ENCODE results near the gene DCANP1.

The DCANP1 gene

DNA sequence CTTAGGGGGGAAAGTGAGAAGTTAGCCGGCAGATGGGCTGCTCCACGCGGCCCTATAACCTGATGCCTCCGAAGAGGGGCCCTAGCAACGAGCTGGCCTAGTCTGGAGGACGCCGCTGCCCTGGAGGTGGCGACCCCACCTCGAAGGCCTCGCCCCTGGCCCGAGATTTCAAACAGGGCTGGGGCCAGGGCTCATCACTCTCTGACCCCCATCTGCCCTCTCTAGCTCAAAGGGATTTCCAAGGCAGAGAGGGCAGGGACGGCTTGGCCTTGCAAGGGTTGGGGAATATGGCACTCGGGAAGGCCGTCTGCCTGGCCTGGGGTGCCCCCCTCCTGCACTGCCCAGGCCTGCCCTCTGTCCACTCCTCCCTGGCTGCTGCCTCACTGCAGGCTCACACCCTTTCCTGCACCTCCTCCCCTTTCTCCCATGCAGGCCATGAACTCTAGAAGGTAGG, 30.5 kb upstream of the DCANP1 start:
- no peaks in the 10 kb centered on the region for H3K4me1 ChIP-seq (ENCODE audit: low read length)
- H2AFZ ChIP-seq (ENCODE audit: low read depth, low read length) = no peak overlapping the region
- no peak overlapping the region for H3K4me2 ChIP-seq (ENCODE audit: low read length)
- H3K27me3 ChIP-seq (ENCODE audit: low read depth, low read length) = no peaks in the 10 kb centered on the region
- H4K20me1 ChIP-seq (ENCODE audit: insufficient read depth, low read length) = no peaks in the 10 kb centered on the region
- H3K79me2 ChIP-seq (ENCODE audit: low read length) = no peaks in the 10 kb centered on the region
- no peak overlapping the region for H3K9ac ChIP-seq (ENCODE audit: low read length)
- no peak overlapping the region for H3K27ac ChIP-seq (ENCODE audit: low read length)
- H3K9me3 ChIP-seq (ENCODE audit: insufficient read depth, low read length) = no peaks in the 10 kb centered on the region
- no peak for TF ChIP-seq EZH2phosphoT487 (IDR thresholded peaks at IDR 0.05; ENCODE audit: low read depth)
- TF ChIP-seq, protein P1, sequence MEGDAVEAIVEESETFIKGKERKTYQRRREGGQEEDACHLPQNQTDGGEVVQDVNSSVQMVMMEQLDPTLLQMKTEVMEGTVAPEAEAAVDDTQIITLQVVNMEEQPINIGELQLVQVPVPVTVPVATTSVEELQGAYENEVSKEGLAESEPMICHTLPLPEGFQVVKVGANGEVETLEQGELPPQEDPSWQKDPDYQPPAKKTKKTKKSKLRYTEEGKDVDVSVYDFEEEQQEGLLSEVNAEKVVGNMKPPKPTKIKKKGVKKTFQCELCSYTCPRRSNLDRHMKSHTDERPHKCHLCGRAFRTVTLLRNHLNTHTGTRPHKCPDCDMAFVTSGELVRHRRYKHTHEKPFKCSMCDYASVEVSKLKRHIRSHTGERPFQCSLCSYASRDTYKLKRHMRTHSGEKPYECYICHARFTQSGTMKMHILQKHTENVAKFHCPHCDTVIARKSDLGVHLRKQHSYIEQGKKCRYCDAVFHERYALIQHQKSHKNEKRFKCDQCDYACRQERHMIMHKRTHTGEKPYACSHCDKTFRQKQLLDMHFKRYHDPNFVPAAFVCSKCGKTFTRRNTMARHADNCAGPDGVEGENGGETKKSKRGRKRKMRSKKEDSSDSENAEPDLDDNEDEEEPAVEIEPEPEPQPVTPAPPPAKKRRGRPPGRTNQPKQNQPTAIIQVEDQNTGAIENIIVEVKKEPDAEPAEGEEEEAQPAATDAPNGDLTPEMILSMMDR (IDR thresholded peaks at IDR 0.05; ENCODE audit: low read depth, low read length) = no peak
- H3K36me3 ChIP-seq (replicated peaks; ENCODE audit: low read depth, low read length) = no peaks in the 10 kb centered on the region
- H3K4me3 ChIP-seq (ENCODE audit: low read length) = no peak overlapping the region

- peaks cover under 1% of the 10 kb centered on the region; the same call in 1 of the 2 replicates for H3K27me3 ChIP-seq (ENCODE audit: low read depth, low read length)
- H3K4me2 ChIP-seq (ENCODE audit: low read length) = no peak overlapping the region
- TF ChIP-seq, protein P1 (IDR thresholded peaks at IDR 0.05; ENCODE audit: low read depth, low read length) = no peak
- no peak for TF ChIP-seq EZH2phosphoT487 (IDR thresholded peaks at IDR 0.05; ENCODE audit: low read depth)
- H3K9ac ChIP-seq (ENCODE audit: low read length) = no peak overlapping the region
- no peaks in the 10 kb centered on the region for H3K4me1 ChIP-seq (ENCODE audit: low read length)
- no peak overlapping the region for H3K4me3 ChIP-seq (ENCODE audit: low read length)
- H3K27ac ChIP-seq (ENCODE audit: low read length) = no peak overlapping the region
- no peaks in the 10 kb centered on the region for H3K79me2 ChIP-seq (ENCODE audit: low read length)
- no peaks in the 10 kb centered on the region for H3K9me3 ChIP-seq (ENCODE audit: insufficient read depth, low read length)
- H4K20me1 ChIP-seq (ENCODE audit: insufficient read depth, low read length) = no peaks in the 10 kb centered on the region
- no peak overlapping the region for H2AFZ ChIP-seq (ENCODE audit: low read depth, low read length)
- H3K36me3 ChIP-seq (replicated peaks; ENCODE audit: low read depth, low read length) = no peaks in the 10 kb centered on the region
These were observed 29.8 kb upstream of the DCANP1 start for GRCh38 chr5:135476615-135477581.

DNA sequence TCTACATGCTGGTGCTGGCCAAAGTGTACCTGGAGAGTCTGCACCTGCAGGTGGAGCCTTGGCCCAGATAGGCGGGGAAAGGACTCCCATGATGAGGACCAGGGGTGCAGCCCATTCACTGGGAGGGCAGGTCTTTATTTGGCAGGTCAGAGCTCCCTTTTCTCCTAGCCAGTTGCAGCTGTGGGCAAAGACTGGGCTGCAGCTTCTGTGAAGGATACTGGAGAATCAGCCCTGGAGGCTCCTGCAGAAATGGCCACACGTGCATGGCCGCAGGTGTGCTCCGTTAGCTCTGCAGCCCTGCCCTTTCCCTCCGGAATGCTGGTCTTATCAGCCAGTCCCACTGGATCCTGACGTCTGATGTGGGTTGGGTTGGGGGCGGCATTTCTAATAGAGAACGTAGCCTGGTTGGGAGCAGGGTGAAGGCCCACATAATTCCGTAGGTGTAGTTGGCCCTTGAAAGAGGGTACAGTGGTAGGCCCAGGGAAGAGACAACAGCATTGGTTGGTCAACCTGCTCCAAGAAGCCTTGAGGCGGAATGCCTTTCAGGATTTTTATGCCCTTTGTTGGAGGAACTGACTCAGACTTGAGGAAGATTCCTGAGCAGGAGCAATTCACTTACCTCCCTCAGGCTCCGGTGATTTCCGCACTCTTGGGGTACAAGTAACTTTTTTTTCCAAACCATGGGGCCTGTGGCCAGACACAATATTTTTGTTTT, 27.0 kb upstream of the DCANP1 start:
- H3K4me1 ChIP-seq (ENCODE audit: low read length) = no peaks in the 10 kb centered on the region
- H3K4me2 ChIP-seq (ENCODE audit: low read length) = no peak overlapping the region
- TF ChIP-seq, protein P1 (IDR thresholded peaks at IDR 0.05; ENCODE audit: low read depth, low read length) = no peak
- TF ChIP-seq EZH2phosphoT487 (IDR thresholded peaks at IDR 0.05; ENCODE audit: low read depth) = no peak
- H3K9me3 ChIP-seq (ENCODE audit: insufficient read depth, low read length) = no peaks in the 10 kb centered on the region
- no peaks in the 10 kb centered on the region for H4K20me1 ChIP-seq (ENCODE audit: insufficient read depth, low read length)
- no peak overlapping the region for H3K9ac ChIP-seq (ENCODE audit: low read length)
- H3K27me3 ChIP-seq (ENCODE audit: low read depth, low read length) = peaks cover 6% of the 10 kb centered on the region; the same call in 1 of the 2 replicates
- H3K27ac ChIP-seq (ENCODE audit: low read length) = no peak overlapping the region
- no peaks in the 10 kb centered on the region for H3K36me3 ChIP-seq (replicated peaks; ENCODE audit: low read depth, low read length)
- H3K4me3 ChIP-seq (ENCODE audit: low read length) = no peak overlapping the region
- H2AFZ ChIP-seq (ENCODE audit: low read depth, low read length) = no peak overlapping the region
- H3K79me2 ChIP-seq (ENCODE audit: low read length) = no peaks in the 10 kb centered on the region

DNA sequence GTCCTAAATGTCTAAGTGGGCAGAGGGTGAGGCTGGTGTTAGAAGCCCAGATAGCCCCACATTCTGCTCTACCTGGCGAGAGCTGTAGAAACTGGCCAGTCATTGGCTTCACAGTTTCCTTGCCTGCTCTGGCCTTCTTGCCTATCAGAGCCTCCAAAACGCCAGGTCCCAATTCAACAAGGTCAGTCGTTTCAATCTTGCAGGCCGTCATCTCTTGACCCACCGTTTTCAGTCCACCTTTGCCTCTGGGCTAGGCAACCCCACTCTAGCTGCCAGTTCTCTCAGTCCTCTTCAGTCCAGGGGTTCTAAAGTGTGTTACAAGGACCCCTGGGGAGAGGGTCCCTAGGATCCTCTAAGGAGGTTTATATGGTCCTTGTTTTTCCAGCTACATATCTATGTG, 25.0 kb upstream of the DCANP1 start:
- Histone ChIP-seq H3K36me3 (replicated peaks; ENCODE audit: low read depth, low read length) (no peaks in the 10 kb centered on the region), H4K20me1 (ENCODE audit: insufficient read depth, low read length) (no peaks in the 10 kb centered on the region), H3K79me2 (ENCODE audit: low read length) (no peaks in the 10 kb centered on the region), H3K4me3 (ENCODE audit: low read length) (no peak overlapping the region), H3K9me3 (ENCODE audit: insufficient read depth, low read length) (no peaks in the 10 kb centered on the region), H3K27ac (ENCODE audit: low read length) (no peak overlapping the region), H3K9ac (ENCODE audit: low read length) (no peak overlapping the region), H2AFZ (ENCODE audit: low read depth, low read length) (no peak overlapping the region), H3K27me3 (ENCODE audit: low read depth, low read length) (peaks cover 10% of the 10 kb centered on the region; the same call in 1 of the 2 replicates), H3K4me2 (ENCODE audit: low read length) (no peak overlapping the region), H3K4me1 (ENCODE audit: low read length) (no peaks in the 10 kb centered on the region)
- TF ChIP-seq, protein P1 (IDR thresholded peaks at IDR 0.05; ENCODE audit: low read depth, low read length) = no peak
- no peak for TF ChIP-seq EZH2phosphoT487 (IDR thresholded peaks at IDR 0.05; ENCODE audit: low read depth)
